OCI-LY1 (cell line): ENCODE results near the gene CD163.
"Not testable (repeated sequence)": the region's sequence is repeated elsewhere in the genome, so short reads cannot be mapped to it uniquely, and the experiment has no call there.

Source experiments
- H2AFZ ChIP-seq: fragments of 200-600 bp; sonication (generic), shearing (Covaris generic); 2 replicates; pipeline ENCODE4 v1.6.0; 2014; ENCODE audit warnings: antibody characterized with exemption, mild to moderate bottlenecking, low read length
- H3F3A ChIP-seq: fragments of 200-600 bp; sonication (generic), shearing (Covaris generic); 2 replicates; pipeline ENCODE4 v1.6.0; 2014; ENCODE audit warnings: mild to moderate bottlenecking, antibody characterized with exemption, low read length, moderate library complexity; ENCODE audit not compliant: insufficient read depth
- H3K27ac ChIP-seq: fragments of 200-600 bp; sonication (generic); 2 replicates; pipeline ENCODE4 v1.5.1; 2014; ENCODE audit warnings: low read length, mixed run types, mild to moderate bottlenecking, low read depth; ENCODE audit not compliant: poor library complexity, severe bottlenecking
- H3K27me3 ChIP-seq: fragments of 200-600 bp; sonication (generic); 2 replicates; pipeline ENCODE4 v1.6.0; 2014; ENCODE audit warnings: antibody characterized with exemption, mild to moderate bottlenecking, low read length, moderate library complexity; ENCODE audit not compliant: insufficient read depth
- H3K36me3 ChIP-seq: fragments of 200-600 bp; sonication (generic); 2 replicates; pipeline ENCODE4 v1.6.1; 2014; ENCODE audit warnings: mild to moderate bottlenecking, antibody characterized with exemption, low read length, moderate library complexity, mixed read lengths; ENCODE audit not compliant: insufficient read depth
- H3K4me1 ChIP-seq: fragments of 200-600 bp; sonication (generic); 2 replicates; pipeline ENCODE4 v1.5.1; 2014; ENCODE audit warnings: mild to moderate bottlenecking, low read length, moderate library complexity; ENCODE audit not compliant: insufficient read depth, severe bottlenecking
- H3K4me2 ChIP-seq: fragments of 200-600 bp; sonication (generic), shearing (Covaris generic); 2 replicates; pipeline ENCODE4 v1.6.1; 2014; ENCODE audit warnings: low read length
- H3K4me3 ChIP-seq: fragments of 200-600 bp; sonication (generic); 2 replicates; pipeline ENCODE4 v1.5.1; 2014; ENCODE audit warnings: low read length, low read depth, mild to moderate bottlenecking, mixed read lengths; ENCODE audit not compliant: poor library complexity, severe bottlenecking
- H3K79me2 ChIP-seq: fragments of 200-600 bp; shearing (Covaris generic); 2 replicates; pipeline ENCODE4 v1.6.1; 2016; ENCODE audit warnings: mixed run types, low read length, mixed read lengths; ENCODE audit not compliant: insufficient read depth
- H3K9ac ChIP-seq: fragments of 200-600 bp; sonication (generic), shearing (Covaris generic); 2 replicates; pipeline ENCODE4 v1.6.1; 2014; ENCODE audit warnings: mild to moderate bottlenecking, low read length, mixed read lengths
- H3K9me2 ChIP-seq: fragments of 200-600 bp; sonication (generic), shearing (Covaris generic); 2 replicates; pipeline ENCODE4 v1.6.1; 2014; ENCODE audit warnings: low read depth, mild to moderate bottlenecking, low read length, mixed read lengths
- H3K9me3 ChIP-seq: fragments of 200-600 bp; shearing (Covaris generic); 2 replicates; pipeline ENCODE4 v1.6.1; 2014; ENCODE audit warnings: low read length, mixed read lengths
- H4K20me1 ChIP-seq: fragments of 200-600 bp; sonication (generic), shearing (Covaris generic); 2 replicates; pipeline ENCODE4 v1.6.0; 2016; ENCODE audit warnings: mild to moderate bottlenecking, low read length; ENCODE audit not compliant: insufficient read depth
- EZH2 ChIP-seq: fragments of 200-600 bp; sonication (generic), shearing (Covaris generic); IDR thresholded peaks from 2 replicates; pipeline ENCODE4 v1.8.0; 2017; ENCODE audit warnings: borderline replicate concordance, mixed run types, mild to moderate bottlenecking, antibody characterized with exemption, low read length, moderate library complexity, mixed read lengths
- TF ChIP-seq, protein P1 (sequence below): fragments of 200-600 bp; sonication (generic), shearing (Covaris generic); IDR thresholded peaks from 2 replicates; pipeline ENCODE4 v1.5.1; 2017; ENCODE audit warnings: mild to moderate bottlenecking, antibody characterized with exemption, low read length, moderate library complexity, mixed read lengths

The CD163 gene

DNA sequence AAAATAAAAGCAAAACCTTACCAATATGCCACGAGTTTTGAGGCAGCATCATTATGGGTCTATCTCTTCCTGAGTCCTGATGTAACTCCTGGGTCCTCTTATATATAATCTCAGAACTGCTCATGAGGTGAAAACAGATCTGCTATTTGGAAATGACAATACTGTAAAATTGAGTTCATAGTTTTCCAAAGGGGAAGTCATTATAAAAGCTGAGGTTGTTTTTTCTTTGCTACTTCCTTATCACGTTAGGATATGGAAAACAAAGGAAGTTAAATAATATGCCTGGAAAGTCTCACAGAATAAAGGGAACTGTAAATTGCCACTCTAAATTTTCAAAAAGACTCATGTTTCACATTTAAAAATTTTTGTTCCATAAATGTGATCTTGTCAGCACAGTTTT lies 59.5 kb downstream of the CD163 start, which contains the start of gene CD163L1:
Gene CD163L1, minus strand, starts transcription at position 78 of the 400 bp plus-strand sequence. Its CDS starts 26 bp downstream, at position 52.
- H3K9me2 ChIP-seq: no peaks in the 10 kb centered on the region
- H3K9ac ChIP-seq: no peak within 1 kb of the TSS
- no peaks in the 10 kb centered on the region for H3F3A ChIP-seq
- no peaks in the 10 kb centered on the region for H3K36me3 ChIP-seq
- H3K9me3 ChIP-seq: no peaks in the 10 kb centered on the region
- H3K4me3 ChIP-seq: no peak within 1 kb of the TSS
- H4K20me1 ChIP-seq: no peaks in the 10 kb centered on the region
- H3K4me1 ChIP-seq: no peaks in the 10 kb centered on the region
- H3K27ac ChIP-seq: no peak within 1 kb of the TSS
- no peak within 1 kb of the TSS for H3K4me2 ChIP-seq
- no peaks in the 10 kb centered on the region for H3K27me3 ChIP-seq
- no peaks in the 10 kb centered on the region for H3K79me2 ChIP-seq
- H2AFZ ChIP-seq: no peak within 1 kb of the TSS
- no peak for TF ChIP-seq EZH2
- TF ChIP-seq, protein P1, sequence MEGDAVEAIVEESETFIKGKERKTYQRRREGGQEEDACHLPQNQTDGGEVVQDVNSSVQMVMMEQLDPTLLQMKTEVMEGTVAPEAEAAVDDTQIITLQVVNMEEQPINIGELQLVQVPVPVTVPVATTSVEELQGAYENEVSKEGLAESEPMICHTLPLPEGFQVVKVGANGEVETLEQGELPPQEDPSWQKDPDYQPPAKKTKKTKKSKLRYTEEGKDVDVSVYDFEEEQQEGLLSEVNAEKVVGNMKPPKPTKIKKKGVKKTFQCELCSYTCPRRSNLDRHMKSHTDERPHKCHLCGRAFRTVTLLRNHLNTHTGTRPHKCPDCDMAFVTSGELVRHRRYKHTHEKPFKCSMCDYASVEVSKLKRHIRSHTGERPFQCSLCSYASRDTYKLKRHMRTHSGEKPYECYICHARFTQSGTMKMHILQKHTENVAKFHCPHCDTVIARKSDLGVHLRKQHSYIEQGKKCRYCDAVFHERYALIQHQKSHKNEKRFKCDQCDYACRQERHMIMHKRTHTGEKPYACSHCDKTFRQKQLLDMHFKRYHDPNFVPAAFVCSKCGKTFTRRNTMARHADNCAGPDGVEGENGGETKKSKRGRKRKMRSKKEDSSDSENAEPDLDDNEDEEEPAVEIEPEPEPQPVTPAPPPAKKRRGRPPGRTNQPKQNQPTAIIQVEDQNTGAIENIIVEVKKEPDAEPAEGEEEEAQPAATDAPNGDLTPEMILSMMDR: no peak

DNA sequence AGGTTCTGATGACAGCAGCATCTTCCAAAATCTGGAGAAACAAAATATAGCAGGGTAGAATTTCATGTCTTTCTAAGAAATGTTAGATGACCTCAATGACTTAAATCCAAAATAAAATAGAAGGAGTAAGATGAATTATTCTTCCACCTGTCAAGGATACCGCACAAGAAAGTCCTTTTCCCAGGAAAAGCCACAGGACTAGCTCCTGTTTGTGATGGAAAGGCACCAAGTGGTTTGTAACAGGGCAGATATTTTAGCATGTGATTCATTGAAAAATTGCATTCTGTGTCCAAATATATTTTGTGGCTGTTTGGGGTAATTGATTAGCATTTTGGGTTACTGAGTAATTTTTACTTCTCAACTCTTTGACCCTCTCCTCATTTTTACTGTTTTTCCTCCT lies 62.4 kb downstream of the CD163 start:
- Histone ChIP-seq H3K4me1 (no peaks in the 10 kb centered on the region), H2AFZ (no peak overlapping the region), H3K9me3 (no peaks in the 10 kb centered on the region), H3K27me3 (no peaks in the 10 kb centered on the region), H3K79me2 (no peaks in the 10 kb centered on the region), H3K9ac (no peak overlapping the region), H3F3A (no peaks in the 10 kb centered on the region), H3K4me3 (no peak overlapping the region), H4K20me1 (no peaks in the 10 kb centered on the region), H3K9me2 (no peaks in the 10 kb centered on the region), H3K36me3 (no peaks in the 10 kb centered on the region), H3K4me2 (no peak overlapping the region), H3K27ac (no peak overlapping the region)
- no peak for TF ChIP-seq EZH2
- TF ChIP-seq, protein P1: no peak

DNA sequence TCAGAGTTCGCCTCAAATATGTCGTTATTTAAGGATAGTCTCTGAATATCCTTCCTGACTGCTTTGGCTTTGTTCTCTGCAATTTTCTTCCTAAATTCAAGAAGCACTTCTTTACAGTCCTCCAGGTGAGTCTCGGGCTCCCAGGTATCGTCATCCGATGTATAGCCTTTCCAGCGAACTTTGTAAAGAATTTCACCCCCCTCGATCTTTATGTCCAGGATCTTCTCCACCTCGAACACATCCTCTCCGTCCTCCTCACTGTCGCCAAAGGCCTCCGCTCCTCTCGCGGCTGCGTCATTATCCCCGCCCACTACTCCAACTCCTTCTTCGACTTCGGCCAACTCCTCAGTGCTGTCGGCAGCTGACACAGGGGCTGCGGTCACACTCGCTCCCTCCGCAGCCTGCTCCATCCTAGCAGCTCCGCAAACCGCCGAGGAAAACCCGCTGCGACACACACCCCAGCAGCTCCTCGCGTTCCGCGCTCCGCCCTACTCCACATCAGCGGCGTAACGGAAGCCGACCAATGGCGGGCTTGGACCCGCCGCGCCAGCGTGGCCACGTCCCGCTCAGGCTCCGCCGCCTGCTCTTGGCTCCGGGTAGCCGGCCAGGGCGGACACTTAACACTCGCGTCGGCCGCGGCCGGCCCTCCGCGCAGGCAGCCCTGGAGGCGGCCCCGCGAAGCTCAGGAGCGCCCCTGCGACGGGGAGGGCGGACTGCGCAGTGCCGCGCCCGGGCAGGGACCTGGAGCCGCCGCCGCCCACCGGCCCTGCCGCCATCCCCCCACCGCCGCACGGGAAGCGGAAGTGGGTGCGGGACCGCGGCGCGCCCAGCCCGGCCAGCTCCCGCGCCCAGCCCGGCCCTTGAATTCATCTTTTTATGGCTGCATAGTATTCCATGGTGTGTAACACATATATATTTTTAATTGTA lies 63.7 kb downstream of the CD163 start:
- H3K9ac ChIP-seq: no peak overlapping the region
- no peaks in the 10 kb centered on the region for H3K27me3 ChIP-seq
- no peak overlapping the region for H3K27ac ChIP-seq
- no peak overlapping the region for H3K4me2 ChIP-seq
- no peaks in the 10 kb centered on the region for H3K36me3 ChIP-seq
- no peaks in the 10 kb centered on the region for H3K9me3 ChIP-seq
- no peak for TF ChIP-seq EZH2
- TF ChIP-seq, protein P1: no peak
- no peaks in the 10 kb centered on the region for H4K20me1 ChIP-seq
- no peaks in the 10 kb centered on the region for H3K79me2 ChIP-seq
- no peaks in the 10 kb centered on the region for H3K4me1 ChIP-seq
- H3F3A ChIP-seq: no peaks in the 10 kb centered on the region
- no peaks in the 10 kb centered on the region for H3K9me2 ChIP-seq
- H3K4me3 ChIP-seq: no peak overlapping the region
- H2AFZ ChIP-seq: no peak overlapping the region

DNA sequence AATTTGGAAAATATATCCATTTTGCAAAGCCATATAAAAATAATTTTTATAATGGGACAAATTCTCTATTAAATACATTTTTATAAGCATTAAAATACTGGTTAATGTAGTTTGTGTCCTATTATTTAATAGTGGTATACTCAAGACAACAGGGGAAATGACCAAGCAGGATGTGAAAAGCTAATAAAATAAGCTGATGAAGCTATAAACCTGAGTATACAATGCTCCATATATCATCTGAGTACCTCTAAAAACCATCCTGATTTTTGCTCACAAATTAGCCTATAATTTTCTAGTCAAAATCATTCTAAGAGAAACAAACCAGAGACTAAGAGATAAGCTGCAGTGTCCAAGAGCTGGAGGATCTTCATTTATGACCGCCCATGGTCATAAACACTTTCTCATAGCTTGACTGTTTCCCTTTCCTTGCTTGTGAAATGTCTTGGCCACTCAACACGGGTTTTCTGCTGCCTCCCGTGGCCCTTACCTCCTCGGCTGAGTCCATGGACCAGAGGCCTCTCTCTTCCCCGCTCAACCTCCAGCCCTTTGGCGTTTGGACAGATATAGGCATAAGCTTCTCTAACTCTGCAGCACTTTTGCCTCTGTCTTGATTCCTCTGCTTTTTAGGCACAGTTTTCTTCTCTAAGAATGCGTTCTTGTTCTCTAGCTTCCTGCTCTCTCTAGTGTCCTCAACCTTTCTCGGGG lies 65.1 kb downstream of the CD163 start:
- not testable (repeated sequence) for H3K4me2 ChIP-seq, H3K4me1 ChIP-seq, H3K9ac ChIP-seq, H3K27ac ChIP-seq, H2AFZ ChIP-seq, H3K9me2 ChIP-seq, H3K4me3 ChIP-seq, H3K79me2 ChIP-seq, H3F3A ChIP-seq, H3K27me3 ChIP-seq, H4K20me1 ChIP-seq, H3K36me3 ChIP-seq, H3K9me3 ChIP-seq

DNA sequence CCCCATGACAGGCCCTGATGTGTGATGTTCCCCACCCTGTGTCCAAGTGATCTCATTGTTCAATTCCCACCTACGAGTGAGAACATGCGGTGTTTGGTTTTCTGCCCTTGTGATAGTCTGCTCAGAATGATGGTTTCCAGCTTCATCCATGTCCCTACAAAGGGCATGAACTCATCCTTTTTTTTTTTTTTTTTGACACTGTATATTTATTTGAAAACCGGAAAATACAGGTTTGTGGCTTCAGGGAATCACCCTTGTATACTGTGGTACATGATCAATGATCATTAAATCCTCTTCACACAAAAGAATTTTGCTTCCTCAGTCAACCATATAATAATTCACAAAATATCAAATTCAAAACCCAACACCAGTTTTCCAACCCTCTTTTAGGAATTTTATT lies 66.1 kb downstream of the CD163 start:
- H3K9me3 ChIP-seq, H3K9me2 ChIP-seq, H3K36me3 ChIP-seq, H3K27me3 ChIP-seq, H3K27ac ChIP-seq, H3K79me2 ChIP-seq, H3F3A ChIP-seq, H3K4me2 ChIP-seq, H3K4me1 ChIP-seq, H3K9ac ChIP-seq, H2AFZ ChIP-seq, H4K20me1 ChIP-seq, H3K4me3 ChIP-seq: not testable (repeated sequence)
